PC-3 (cell line): Measurements from ENCODE around the gene JKAMP. TPM values are rescaled to one million over a fixed set of nuclear protein-coding genes. Genes with fewer than 3 reads are reported as not detected.

ENCODE experiments used
- ATAC-seq: fragments of 200-7000 bp; cut with Tn5 transposase; 2 replicates; pipeline ENCODE4 v1.9.1; 2020; ENCODE audit warnings: mild to moderate bottlenecking, moderate library complexity
- BruUV-seq: library from RNA; stranded (reverse); fragments of 400-500 nt; replicated peaks from 2 replicates; lab custom pipeline; 2021; lab: Mats Ljungman, UMichigan
- CTCF ChIA-PET: fragments of 300-600 bp; sonication (Branson Sonifier 250); formaldehyde crosslinking; loops from one replicate; lab custom pipeline; 2022; ENCODE audit warnings: antibody characterized with exemption; lab: Charles Lee
- POLR2A ChIA-PET: fragments of 300-600 bp; sonication (Branson Sonifier 250); formaldehyde crosslinking; loops from one replicate; lab custom pipeline; 2022; ENCODE audit warnings: antibody characterized with exemption; ENCODE audit not compliant: unreplicated experiment; lab: Charles Lee
- DNase-seq: peaks from one replicate; pipeline ENCODE4 v3.0.0-alpha.2; 2015
- H2AFZ ChIP-seq: fragments of 300-600 bp; sonication (generic); 2 replicates; pipeline ENCODE4 v1.6.0; 2016; ENCODE audit warnings: antibody characterized with exemption, low read length
- H3F3A ChIP-seq: fragments of 300-600 bp; sonication (generic); one replicate; pipeline ENCODE4 v1.6.0; 2017; ENCODE audit warnings: antibody characterized with exemption, low read length, control low read depth, mild to moderate bottlenecking; ENCODE audit not compliant: unreplicated experiment
- H3K27ac ChIP-seq: fragments of 300-600 bp; sonication (generic); 2 replicates; pipeline ENCODE4 v1.5.1; 2016; ENCODE audit warnings: mild to moderate bottlenecking, low read length
- H3K27me3 ChIP-seq: fragments of 300-600 bp; sonication (generic); 2 replicates; pipeline ENCODE4 v1.6.1; 2016; ENCODE audit warnings: low read length, mixed read lengths
- H3K36me3 ChIP-seq: fragments of 300-600 bp; sonication (generic); 2 replicates; pipeline ENCODE4 v1.6.1; 2016; ENCODE audit warnings: low read depth, mixed run types, low read length, mixed read lengths
- H3K4me1 ChIP-seq: fragments of 300-600 bp; sonication (generic); 2 replicates; pipeline ENCODE4 v1.5.1; 2016; ENCODE audit warnings: low read length; ENCODE audit not compliant: insufficient read depth
- H3K4me2 ChIP-seq: fragments of 300-600 bp; sonication (generic); 2 replicates; pipeline ENCODE4 v1.6.0; 2016; ENCODE audit warnings: low read length
- H3K4me3 ChIP-seq: fragments of 300-600 bp; sonication (generic); 2 replicates; pipeline ENCODE4 v1.5.1; 2016; ENCODE audit warnings: mild to moderate bottlenecking, low read length, mixed read lengths
- H3K79me2 ChIP-seq: fragments of 300-600 bp; sonication (generic); 2 replicates; pipeline ENCODE4 v1.6.1; 2017; ENCODE audit warnings: low read length, mixed read lengths
- H3K9ac ChIP-seq: fragments of 300-600 bp; sonication (generic); 2 replicates; pipeline ENCODE4 v1.6.0; 2016; ENCODE audit warnings: mild to moderate bottlenecking, low read length
- H3K9me2 ChIP-seq: fragments of 300-600 bp; sonication (generic); replicated peaks from 2 replicates; pipeline ENCODE4 v1.6.1; 2016; ENCODE audit warnings: mixed run types, low read length, mixed read lengths
- H3K9me3 ChIP-seq: fragments of 300-600 bp; sonication (generic); 2 replicates; pipeline ENCODE4 v1.6.1; 2016; ENCODE audit warnings: low read length, mixed read lengths
- H4K20me1 ChIP-seq: fragments of 300-600 bp; sonication (generic); 2 replicates; pipeline ENCODE4 v1.6.1; 2016; ENCODE audit warnings: low read length, mixed read lengths
- CTCF ChIP-seq: fragments of 300-600 bp; sonication (generic); conservative IDR thresholded peaks from 2 replicates; pipeline ENCODE4 v1.5.1; 2017; ENCODE audit warnings: antibody characterized with exemption, low read depth, mild to moderate bottlenecking, low read length
- EZH2 ChIP-seq: fragments of 300-600 bp; sonication (generic); IDR thresholded peaks from one replicate; pipeline ENCODE4 v1.6.1; 2017; ENCODE audit warnings: antibody characterized with exemption, mild to moderate bottlenecking, low read length; ENCODE audit not compliant: unreplicated experiment
- EZH2phosphoT487 ChIP-seq: fragments of 300-600 bp; sonication (generic); IDR thresholded peaks from 2 replicates; pipeline ENCODE4 v1.6.1; 2018; ENCODE audit warnings: mild to moderate bottlenecking, antibody characterized with exemption, low read length, borderline replicate concordance
- intact Hi-C: fragments of 100-400 bp; cut with micrococcal nuclease; formaldehyde crosslinking; loops from 2 replicates; pipeline ENCODE4 v1.9.0; 2023
- total RNA-seq: library from RNA; depleted of rRNA; stranded (reverse); fragments of >200 nt; gene quantifications from 2 replicates; pipeline ENCODE4 v1.2.3, GENCODE V29; 2014

JKAMP gene
- total RNA-seq, 1 experiment from 2014 or later = 147 TPM

- H3K4me1 ChIP-seq = no peaks in the 10 kb centered on the region
- H3K4me2 ChIP-seq = no peak overlapping the region
- no TSS peak for BruUV-seq
- CTCF ChIA-PET = no interaction called here
- intact Hi-C loops = no loop called here
- no peaks in the 10 kb centered on the region for H3K36me3 ChIP-seq
- TF ChIP-seq CTCF = no peak
- TF ChIP-seq EZH2phosphoT487 = no peak
- no peak for TF ChIP-seq EZH2
- no peak overlapping the region for H2AFZ ChIP-seq
- no peak overlapping the region for H3K9ac ChIP-seq
- POLR2A ChIA-PET = no interaction called here
- no peak for DNase-seq
- H3F3A ChIP-seq = no peaks in the 10 kb centered on the region
- no peaks in the 10 kb centered on the region for H3K9me3 ChIP-seq
- H3K4me3 ChIP-seq = no peak overlapping the region
- no peak overlapping the region for H3K27ac ChIP-seq
- no peaks in the 10 kb centered on the region for H3K9me2 ChIP-seq
- ATAC-seq = no peak
- H4K20me1 ChIP-seq = no peaks in the 10 kb centered on the region
- peaks cover 75% of the 10 kb centered on the region for H3K27me3 ChIP-seq
- H3K79me2 ChIP-seq = no peaks in the 10 kb centered on the region
Observed at GRCh38 chr14:59538936-59539335, 54.6 kb downstream of the JKAMP start.

- POLR2A ChIA-PET = no interaction called here
Observed at GRCh38 chr14:59540852-59541251, 56.5 kb downstream of the JKAMP start.

More at GRCh38 chr14:59540852-59541251, 56.5 kb downstream of the JKAMP start:
- DNase-seq (no peak), ATAC-seq (no peak)
- BruUV-seq = no TSS peak
- intact Hi-C loops = no loop called here
- no peaks in the 10 kb centered on the region for H3K9me2 ChIP-seq
- no peaks in the 10 kb centered on the region for H3K9me3 ChIP-seq
- H3K4me2 ChIP-seq = no peak overlapping the region
- CTCF ChIA-PET = no interaction called here
- no peak overlapping the region for H3K9ac ChIP-seq
- H2AFZ ChIP-seq = no peak overlapping the region
- no peaks in the 10 kb centered on the region for H3F3A ChIP-seq
- H3K36me3 ChIP-seq = no peaks in the 10 kb centered on the region
- H4K20me1 ChIP-seq = no peaks in the 10 kb centered on the region
- no peaks in the 10 kb centered on the region for H3K79me2 ChIP-seq
- H3K27ac ChIP-seq = no peak overlapping the region
- H3K4me1 ChIP-seq = no peaks in the 10 kb centered on the region
- peaks cover 57% of the 10 kb centered on the region for H3K27me3 ChIP-seq
- no peak for TF ChIP-seq EZH2
- no peak for TF ChIP-seq EZH2phosphoT487
- no peak for TF ChIP-seq CTCF
- no peak overlapping the region for H3K4me3 ChIP-seq
